Activated CD4-positive, alpha-beta T cell treated with anti-CD3 and anti-CD28 coated beads for 1 hour (primary cell): ENCODE results near the gene F11R.
A peak's percentile ranks its signal among the peaks of the same experiment; 100 is the strongest.
"Not testable (repeated sequence)": the region's sequence is repeated elsewhere in the genome, so short reads cannot be mapped to it uniquely, and the experiment has no call there.

ENCODE experiments used
- DNase-seq: peaks from one replicate; pipeline ENCODE4 v3.0.0-alpha.2; 2020

F11R gene

DNA sequence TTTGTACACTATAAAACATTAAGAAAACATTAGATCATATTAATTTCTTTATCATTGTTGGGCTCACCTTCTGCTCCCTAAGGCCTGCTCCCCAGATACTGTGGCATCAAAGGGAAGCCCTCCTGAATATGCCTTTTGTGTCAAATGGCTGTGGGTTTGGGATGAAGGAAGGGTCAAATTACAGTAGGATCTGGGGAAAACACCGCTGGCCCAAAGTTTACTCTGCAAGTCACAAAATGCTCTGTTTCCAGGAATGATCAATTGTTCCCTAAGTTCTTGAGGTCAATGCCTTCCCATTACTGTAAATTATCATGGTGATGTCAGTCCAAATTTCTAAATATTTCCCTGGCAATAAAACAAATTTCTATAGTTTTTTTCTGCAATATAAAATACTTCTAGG, 59.5 kb downstream of the F11R start:
- DNase-seq = no peak

DNA sequence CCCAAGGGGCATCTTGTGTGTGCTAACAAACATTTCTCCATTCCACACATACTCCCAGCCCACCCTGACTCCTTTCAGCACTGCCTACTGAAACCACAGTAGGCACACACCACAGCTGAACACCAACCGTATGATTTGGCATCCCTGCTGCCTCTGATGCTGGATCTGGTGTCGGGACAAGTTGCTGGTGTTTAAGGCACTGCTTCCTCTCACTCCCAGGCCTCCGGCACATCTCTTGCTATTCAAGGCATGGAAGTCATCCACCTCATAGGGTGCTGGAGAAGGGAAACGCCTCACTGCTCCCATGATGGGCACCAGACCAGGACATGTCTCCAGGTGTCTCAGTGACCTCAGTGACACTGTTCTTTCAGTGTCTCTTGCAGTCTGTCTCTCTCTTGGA, 64.0 kb downstream of the F11R start:
- no peak for DNase-seq

DNA sequence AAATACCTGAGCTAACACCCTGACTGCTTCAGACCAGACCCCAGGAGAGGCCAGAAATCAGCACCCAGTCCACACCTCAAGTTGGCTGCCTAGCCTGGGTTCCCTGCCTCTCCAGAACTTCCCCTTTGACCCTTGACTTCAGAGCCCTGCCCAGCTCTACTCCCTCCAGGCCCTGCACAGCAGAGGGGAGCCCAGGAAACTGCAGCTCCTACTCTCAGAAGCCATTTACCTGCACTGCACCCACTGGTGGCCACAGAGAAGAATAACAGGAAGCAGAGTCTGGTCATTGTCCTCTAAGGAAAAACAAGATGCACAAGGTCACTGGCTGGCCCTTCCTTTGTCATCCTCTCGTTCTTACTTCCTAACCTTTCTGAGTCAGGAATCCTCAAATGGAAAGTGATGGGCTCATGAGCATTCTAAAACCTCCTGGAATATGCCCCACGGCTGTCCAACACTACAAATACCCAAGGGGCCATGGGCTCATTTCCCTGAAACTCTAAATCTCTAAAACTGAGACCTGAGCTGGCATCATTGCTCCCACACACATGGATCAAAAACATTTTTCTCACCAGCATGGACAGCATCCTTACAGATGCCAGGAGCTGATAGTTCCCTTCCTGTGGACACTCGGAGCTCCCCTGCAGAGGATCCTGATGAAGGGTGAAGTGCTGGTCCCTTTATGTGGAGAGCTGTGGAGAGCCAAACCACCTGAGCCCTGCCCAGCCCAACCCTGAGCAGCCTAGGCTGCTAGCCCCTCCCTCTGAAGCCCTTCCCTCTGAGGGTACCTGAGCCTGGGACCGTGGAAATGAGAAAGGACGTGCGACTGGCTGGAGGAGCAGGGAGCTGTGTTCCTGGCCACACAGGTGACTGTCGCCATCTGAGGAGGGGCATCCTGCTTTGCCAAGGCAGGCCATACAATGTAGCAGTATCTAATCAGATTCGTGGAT, 66.5 kb downstream of the F11R start, which contains the start of gene ITLN2:
ITLN2 (minus strand) TSS at position 652 of the 947 bp plus-strand sequence; CDS start at position 584, 68 bp downstream.
- peak; percentile 10 for DNase-seq

GRCh38 chr1:160953030-160953429, 67.9 kb downstream of the F11R start:
- DNase-seq = no peak

GRCh38 chr1:160952129-160952510, 68.8 kb downstream of the F11R start:
- no peak for DNase-seq

DNA sequence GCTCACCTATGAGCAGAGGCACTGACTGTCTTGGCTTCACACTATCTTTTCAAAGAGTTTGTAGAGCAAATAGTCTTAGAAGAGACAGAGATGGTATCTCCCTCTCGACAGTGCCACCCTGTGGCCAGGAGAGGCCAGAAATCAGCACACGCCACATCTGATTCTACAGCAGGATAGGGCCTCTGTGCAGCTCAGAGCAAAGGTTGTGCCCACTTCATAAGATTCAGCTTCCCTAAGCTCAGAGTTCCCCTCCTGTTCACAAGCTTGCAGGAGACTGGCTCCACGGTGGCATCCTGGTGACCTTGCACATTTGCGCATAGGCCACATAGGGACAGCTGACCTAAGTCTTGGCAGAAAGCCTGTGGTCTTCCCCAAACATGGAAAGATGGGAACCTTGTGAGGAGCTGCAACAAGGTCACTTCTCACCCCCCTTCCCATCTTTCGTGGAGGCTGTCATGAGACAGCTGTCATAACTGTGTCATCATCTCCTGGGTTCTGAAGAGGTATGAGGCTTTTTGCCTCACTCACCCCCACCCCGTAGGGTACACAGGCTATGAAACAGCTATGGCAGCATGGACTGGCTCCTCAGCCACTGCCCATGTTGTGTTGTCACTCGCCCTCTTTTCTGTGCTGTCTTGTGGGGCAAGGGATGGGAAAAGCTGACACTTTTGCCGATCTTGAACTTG, 69.4 kb downstream of the F11R start:
- DNase-seq = peak; percentile 55

DNA sequence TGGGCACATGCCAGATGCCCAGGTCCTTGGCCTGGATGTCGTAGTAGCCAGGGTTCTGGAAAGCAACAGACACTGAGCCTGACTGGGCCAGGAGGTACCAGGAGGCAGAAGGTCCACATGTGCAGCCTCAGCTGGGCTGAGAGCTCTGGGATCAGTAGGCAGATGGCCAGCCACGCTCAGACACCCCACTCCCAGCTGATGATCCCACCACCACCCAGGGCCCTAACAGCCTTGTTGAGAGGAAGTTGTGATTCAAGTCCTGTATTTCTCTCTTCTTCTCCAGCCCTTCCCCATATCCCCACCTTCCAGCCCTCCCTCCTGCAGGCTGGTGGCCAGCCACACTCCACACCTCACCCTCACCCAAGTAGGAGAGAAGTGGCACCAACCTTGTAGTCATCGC, 70.3 kb downstream of the F11R start:
- no peak for DNase-seq

GRCh38 chr1:160949881-160950280, 71.1 kb downstream of the F11R start:
- DNase-seq = no peak

- not testable (repeated sequence) for DNase-seq
Observed at GRCh38 chr1:160949216-160949880, 71.6 kb downstream of the F11R start.

DNA sequence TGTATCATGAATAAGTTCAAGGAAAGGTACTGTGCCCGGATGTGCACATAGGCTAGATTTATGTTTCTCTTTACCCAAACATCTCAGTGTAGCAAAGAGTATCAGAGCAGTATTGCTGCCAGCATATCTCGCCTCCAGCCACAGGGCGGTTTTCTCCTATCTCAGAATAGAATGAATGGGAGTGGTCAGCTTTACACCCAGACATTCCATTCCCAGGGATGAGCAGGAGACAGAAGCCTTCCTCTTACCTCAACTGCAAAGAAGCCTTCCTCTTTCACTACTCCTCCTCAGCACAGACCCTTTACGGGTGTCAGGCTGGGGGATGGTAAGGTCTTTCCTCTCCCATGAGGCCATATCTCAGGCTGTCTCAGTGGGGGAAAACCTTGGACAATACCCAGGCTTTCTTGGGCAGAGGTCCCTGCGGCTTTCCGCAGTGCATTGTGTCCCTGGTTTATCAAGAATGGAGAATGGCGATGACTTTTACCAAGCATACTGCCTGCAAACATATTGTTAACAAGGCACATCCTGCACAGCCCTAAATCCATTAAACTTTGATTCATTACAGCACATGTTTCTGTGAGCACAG, 73.7 kb downstream of the F11R start:
- DNase-seq = not testable (repeated sequence)

DNA sequence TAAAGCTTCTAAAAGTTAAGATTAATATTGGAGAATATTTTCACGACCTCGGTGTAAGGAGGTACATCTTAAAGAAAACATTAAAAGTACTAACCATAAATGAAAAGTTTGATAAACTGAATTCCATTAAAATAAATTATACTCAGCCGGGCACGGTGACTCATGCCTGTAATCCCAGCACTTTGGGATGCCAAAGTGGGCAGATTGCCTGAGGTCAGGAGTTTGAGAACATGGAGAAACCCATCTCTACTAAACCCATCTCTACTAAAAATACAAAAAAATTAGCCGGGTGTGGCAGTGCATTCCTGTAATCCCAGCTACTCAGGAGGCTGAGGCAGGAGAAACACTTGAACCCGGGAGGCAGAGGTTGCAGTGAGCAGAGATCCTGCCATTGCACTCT, 75.1 kb downstream of the F11R start:
- DNase-seq = not testable (repeated sequence)
